ENCODE data around the gene RGS11.

RGS11 gene

GRCh38 chr16:275786-276232 lies at the start of gene RGS11:
Gene RGS11, minus strand, starts transcription at chr16:275944. Its CDS starts 33 bp downstream, at chr16:275911.
- FAIRE-seq (no peak), DNase-seq (ENCODE audit: low spot score) (no peak)

DNA sequence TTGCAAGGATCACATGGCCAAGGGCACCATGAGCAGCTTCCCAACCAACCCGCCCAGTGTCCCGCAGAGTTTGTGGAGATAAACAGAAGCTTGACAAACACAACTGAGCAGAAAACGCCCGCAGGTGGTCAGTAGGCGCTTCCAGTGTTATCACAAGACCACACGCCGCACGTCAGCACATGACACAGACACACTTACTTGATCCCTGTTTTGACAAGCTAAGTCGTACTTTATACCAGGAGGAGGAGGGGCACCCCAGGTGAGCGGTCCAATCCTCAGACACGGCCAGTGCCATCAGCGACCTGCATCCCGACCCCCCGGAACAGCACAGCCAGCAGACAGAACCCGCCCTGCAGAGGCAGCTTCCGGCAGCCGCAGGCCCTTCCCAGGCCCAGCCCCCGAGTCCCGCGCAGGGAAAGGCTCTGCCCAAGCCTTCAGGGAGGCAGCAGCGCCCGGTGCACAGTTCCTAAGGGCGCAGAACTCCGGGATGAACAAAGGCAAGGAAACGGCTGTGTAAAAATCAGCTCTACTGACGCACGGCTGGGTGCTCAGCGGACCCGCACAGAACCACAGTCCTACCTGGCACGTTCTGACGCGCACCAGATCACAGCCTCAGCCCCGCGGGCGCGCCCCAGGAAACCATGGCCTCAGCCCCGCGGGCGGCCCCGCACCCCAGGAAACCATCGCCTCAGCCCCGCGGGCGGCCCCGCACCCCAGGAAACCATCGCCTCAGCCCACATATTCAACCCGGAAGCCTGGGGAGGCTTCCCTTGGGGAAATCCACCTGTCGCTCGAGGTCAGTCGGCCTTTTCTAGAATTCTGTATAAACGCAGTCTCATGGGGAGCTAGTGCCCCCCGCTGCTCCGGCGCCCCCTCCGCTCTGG lies 48.9 kb upstream of the RGS11 start:
- FAIRE-seq = no peak
- no peak for DNase-seq (ENCODE audit: low spot score)

DNA sequence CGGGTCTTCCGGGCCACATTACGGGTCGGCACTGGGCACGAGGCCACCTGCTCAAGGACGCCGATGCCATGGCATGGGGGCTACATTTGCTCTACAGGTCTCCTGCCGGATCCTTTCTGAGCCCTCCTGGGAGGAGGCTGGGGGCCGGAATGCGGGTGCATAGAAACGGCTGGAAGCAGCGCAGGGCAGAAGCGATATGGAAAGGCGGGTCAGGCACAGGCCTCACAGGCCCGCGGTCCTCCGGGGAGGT lies 48.4 kb upstream of the RGS11 start:
- DNase-seq (ENCODE audit: low spot score) = no peak
- no peak for FAIRE-seq

DNA sequence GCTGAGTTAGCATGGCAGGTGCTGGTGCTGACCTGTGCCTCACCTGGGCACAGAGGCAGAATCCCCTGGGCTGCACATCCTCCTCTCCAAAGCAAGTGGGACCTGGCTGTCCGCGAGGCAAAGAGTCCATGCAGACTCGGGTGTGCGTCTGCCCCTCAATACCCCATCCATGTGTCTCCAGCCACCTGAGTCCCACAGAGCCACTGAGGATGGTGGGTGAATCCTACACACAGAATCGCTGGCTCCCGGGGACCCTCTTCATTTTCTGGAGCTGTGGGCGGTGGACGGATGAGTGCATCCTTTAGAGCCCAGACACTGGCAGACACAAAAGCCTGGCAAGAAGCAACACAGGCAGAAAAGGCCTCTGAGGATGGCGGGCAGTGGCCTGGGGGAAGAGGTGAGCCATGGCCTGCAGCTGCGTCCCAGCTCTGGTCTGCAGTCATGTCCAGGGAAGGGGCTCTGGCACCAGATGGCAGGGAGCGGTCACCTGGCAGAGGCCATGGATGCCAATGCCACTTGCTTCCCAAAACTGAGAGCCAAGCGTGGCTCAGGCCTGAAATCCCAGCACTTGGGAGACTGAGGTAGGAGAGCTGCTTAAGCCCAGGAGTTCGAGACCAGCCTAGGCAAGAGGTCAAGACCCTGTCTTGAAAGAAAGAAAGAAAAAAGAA lies 46.9 kb upstream of the RGS11 start:
- FAIRE-seq (no peak), DNase-seq (ENCODE audit: low spot score) (no peak)

DNA sequence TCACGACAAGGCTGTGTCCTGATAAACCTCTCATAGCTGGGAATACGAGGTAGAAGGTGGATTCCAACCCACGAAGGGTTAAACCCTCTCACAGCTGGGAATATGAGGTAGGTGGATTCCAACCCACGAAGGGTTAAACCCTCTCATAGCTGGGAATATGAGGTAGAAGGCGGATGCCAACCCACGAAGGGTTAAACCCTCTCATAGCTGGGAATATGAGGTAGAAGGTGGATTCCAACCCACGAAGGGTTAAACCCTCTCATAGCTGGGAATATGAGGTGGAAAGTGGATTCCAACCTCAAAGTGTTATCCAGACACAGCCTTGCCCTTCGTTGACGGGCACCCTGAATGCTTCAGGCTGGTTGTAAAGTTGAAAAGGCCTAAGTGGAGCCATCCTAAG lies 45.8 kb upstream of the RGS11 start:
- FAIRE-seq (no peak), DNase-seq (ENCODE audit: low spot score) (no peak)

- FAIRE-seq (no peak), DNase-seq (ENCODE audit: low spot score) (no peak)
Measured at GRCh38 chr16:320206-320605, 44.5 kb upstream of the RGS11 start.

DNA sequence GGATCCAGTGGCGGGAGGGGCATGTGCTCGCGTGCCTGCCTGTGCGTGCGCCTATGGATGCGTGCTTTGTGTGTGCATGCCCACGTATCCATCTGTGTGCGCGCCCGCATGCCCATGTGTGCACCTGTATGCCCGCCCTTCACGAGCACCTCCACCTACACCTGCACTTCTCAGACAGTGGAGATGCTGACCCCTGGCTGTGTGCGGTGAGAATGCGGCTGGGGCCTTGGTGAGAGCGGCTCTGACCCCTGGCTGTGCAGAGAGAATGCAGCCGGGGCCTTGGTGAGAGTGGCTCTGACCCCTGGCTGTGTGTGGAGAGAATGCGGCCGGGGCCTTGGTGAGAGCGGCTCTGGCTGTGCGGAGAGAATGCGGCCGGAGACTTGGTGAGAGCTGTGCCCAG lies 42.9 kb upstream of the RGS11 start:
- no peak for DNase-seq (ENCODE audit: low spot score)
- FAIRE-seq = no peak

DNA sequence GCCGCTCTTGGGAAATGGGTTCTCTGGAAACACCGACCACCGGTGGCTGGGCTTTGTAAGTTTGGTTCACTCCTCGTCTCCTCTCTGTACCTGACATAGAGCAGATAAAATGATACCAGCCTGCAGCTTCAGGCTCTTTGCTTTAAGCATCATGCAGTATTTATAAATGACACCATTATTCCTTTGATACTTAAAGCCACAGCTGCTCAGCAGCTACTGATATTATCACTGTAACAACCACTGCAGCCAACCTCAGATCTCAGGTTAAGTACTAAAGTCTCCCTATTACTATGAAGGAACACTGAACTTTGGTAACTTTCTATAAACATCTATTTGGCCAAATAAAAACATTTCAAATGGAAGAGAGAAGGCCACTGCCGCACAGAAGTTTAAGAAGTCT lies 41.8 kb upstream of the RGS11 start:
- DNase-seq (ENCODE audit: low spot score) (no peak), FAIRE-seq (no peak)

GRCh38 chr16:316741-317464 lies 41.2 kb upstream of the RGS11 start:
- FAIRE-seq = no peak
- DNase-seq (ENCODE audit: low spot score) = no peak

DNA sequence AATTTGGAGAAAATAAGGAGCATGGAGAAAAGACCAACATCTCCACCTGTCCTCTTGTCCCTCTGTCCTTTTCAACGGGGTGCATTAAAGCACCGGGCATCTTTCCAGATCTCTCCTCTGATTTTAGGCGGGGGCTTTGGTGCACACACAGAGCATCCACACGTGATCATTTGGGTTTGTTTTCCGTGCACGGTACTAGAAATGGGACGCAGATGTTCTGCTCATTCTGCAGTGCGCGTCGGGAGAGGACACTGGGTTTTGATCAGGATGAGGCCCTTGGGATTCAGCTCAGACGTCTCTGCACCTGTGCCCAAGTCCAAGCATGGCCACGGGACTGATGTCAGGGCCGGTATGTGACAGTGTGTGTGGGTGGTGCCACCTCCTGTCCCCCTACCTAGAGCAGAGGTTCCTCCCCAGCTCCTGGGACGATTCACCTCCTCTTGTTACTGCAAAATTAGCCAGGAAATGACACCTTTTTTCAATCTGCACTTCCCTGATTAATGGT lies 39.1 kb upstream of the RGS11 start:
- FAIRE-seq (no peak), DNase-seq (ENCODE audit: low spot score) (no peak)

- DNase-seq (ENCODE audit: low spot score) (no peak), FAIRE-seq (no peak)
Measured at GRCh38 chr16:314351-314750, 38.6 kb upstream of the RGS11 start.

DNA sequence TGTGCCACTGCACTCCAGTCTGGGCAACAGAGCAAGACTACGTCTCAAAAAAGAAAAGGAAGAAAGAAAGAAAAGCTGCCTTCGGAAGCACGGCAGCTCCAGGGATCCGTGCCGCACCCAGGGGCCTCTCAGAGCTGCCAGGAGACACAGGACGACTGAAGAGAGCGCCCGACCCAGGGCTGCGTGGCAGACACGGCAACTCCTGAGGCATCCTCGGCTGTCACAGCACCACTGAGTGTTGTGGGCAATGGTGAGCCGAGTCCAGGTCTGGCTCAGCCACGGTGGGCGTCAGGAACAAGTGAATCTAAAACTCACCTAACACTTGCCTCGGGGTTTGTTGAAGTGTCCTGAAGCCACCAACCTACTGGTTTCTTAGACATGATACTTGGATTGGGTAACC lies 36.0 kb upstream of the RGS11 start:
- FAIRE-seq (no peak), DNase-seq (ENCODE audit: low spot score) (no peak)

- FAIRE-seq (no peak), DNase-seq (ENCODE audit: low spot score) (no peak)
Measured at GRCh38 chr16:309476-309875, 33.7 kb upstream of the RGS11 start.

DNA sequence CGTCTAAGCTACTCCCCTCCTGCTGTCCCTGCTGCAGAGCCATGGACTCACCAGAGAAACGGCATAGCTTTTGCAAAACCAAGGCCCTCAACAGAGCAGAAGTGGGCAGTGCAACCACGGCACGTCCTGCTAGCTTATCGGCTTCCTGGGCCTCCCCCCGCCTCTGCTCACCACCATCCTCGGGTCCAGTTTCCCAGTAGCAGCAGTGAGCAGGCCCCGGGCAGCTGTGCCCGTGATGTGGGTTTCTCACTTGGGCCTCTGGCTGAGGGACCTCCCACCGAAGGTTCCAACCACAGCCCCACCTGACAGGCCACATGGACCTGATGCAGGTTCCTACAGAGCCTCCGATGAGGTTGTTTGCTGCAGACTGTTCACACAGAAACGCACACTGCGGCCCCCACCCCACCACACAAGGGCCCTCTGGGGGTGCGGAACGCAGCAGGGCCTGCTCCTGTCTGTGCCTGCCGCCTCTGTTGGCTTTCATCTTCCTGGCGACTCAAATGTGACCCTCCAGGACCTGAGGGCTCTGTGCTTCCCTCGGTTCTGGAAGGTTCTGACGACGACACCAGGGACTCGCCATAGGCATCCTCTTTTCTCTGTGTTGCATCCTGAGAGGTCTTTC lies 32.1 kb upstream of the RGS11 start:
- FAIRE-seq = no peak
- no peak for DNase-seq (ENCODE audit: low spot score)

DNA sequence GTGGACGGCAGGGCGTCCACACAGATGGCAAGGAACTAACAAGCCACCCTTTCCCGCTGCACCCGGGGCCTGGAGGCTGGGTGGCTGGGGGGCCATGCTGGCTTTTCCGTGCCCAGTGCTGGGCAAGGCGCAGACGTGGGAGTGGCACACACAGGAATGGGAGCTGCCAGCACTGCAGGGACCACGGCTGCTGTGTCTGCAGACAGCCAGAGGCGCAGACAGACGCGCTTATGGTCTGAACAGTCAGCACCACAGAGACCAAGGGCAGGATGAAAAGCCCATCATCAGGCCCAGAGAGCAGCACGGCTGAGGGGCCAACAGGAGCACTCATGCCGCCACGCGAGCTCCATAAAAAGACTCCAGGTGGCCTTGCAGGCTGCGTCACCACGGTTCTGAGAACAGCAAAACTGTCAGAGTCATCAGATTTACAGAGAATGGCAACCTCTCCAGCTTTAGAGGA lies 31.2 kb upstream of the RGS11 start:
- no peak for DNase-seq (ENCODE audit: low spot score)
- no peak for FAIRE-seq

DNA sequence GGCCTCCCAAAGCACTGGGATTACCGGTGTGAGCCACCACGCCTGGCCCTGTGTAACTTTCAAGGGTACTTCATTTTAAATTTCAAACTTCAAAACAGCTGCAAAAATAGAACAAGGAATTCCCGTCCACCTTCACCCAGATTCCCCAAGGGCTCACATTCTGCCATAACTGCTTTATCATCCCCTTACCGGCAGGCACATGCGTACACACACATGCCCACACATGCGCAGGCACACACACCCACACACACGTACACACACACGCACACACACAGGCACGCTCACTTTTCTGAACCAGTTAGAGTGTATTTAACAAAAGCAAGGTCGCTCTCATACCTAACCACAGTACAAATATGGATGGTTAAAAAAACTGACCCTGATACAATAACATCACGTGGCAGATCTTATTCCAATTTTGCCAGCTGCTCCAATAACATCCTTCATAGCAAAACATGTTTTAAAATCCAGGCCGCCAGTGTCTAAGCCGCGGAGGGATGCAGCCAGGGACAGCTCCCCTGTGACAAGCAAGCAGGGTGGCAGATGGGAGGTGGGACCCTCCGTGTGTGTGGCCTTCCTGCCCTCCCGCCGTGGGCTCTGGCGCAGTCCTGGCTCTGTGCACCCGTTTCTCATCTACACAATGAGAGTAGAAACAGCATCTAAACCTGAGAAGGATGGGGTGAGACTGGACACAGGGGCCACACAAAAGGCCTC lies 30.3 kb upstream of the RGS11 start:
- FAIRE-seq = no peak
- DNase-seq (ENCODE audit: low spot score) = no peak

DNA sequence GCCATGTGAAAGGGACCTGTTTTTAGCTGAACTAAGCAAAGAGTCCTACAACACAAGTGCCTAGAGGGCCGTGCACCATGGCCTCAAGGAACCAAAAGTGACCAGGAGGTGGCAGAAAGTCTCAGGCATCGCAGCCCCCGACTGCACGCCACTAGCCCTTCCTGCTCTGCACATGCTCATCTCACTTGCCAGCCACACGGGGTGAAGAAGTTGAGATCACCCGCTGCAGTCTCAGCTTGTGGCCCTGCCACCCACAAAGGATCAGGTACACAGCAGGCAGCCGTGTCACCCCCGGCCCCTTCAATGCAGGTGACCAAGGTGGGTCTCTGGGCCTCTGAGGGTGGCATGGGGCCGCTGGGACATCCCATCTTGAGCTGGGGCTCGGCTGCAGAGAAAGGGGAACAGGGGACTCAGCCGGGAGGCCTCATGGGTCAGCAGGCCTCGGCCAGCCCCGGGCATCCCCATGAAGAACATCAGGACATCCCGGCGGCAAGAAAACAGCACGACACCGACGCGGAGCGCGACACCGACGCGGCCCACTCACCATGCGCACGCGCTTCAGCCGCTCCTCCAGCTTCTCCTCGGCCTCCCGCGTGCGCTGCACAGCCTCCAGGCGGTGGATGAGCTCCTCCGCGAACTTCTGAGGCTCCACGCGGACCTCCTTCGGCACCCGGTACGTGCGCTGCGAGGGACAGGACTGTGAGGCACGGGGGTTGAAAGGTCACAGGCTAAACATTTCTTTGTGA lies 28.2 kb upstream of the RGS11 start:
- FAIRE-seq (no peak), DNase-seq (ENCODE audit: low spot score) (no peak)

DNA sequence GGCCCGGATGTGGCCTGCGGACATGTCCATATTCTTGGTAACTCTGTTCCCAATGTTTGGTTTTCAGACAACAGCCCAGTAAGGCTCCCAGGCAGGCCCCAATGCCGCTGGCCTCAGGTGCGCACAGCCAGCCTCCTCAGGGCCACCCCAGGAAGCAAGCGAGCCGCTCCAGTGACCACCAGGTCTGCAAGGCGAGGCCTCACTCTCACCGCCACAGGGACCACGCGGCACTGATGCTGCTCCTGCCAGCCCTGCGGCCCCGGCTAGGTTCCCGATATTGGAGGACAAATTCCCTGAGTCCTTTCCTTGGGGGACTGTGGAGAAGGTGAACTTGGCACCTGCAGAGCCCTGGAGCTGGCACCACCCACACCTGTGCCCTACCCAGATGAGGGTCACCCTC lies 26.2 kb upstream of the RGS11 start:
- FAIRE-seq = no peak
- DNase-seq (ENCODE audit: low spot score) = no peak

- FAIRE-seq (no peak), DNase-seq (ENCODE audit: low spot score) (no peak)
Measured at GRCh38 chr16:301235-301634, 25.5 kb upstream of the RGS11 start.

GRCh38 chr16:297832-298231 lies 22.1 kb upstream of the RGS11 start:
- FAIRE-seq (no peak), DNase-seq (ENCODE audit: low spot score) (no peak)
